ENCODE measurements around the gene CEACAM19. TPM values are rescaled to one million over a fixed set of nuclear protein-coding genes. Genes with fewer than 3 reads are reported as not detected.
A peak's percentile ranks its signal among the peaks of the same experiment; 100 is the strongest.

The CEACAM19 gene
- total and polyA plus RNA-seq, 9 of the 15 experiments (the other 6 are each of a cell fraction or from before 2014, with no cell fraction given), result 0.15 to 0.30 (median 0.23) TPM; not detected in 5

- 47% methylated on average over 12 of the region's 12 CpGs for WGBS (ENCODE audit: insufficient coverage, low coverage, missing lambda C conversion rate)
- FAIRE-seq, result no peak
- no TSS peak for BruUV-seq (replicated peaks)
- no peaks in the 10 kb centered on the region for H4K20me1 ChIP-seq (replicated peaks; ENCODE audit: control insufficient read depth, insufficient read depth, low read length)
- H3K36me3 ChIP-seq (ENCODE audit: control insufficient read depth, insufficient read depth, low read length), result no peaks in the 10 kb centered on the region
- no peaks in the 10 kb centered on the region for H3K27me3 ChIP-seq (ENCODE audit: control insufficient read depth in 2 of 2, insufficient read depth in 2 of 2, low read length in 2 of 2)
- no peak overlapping the region for H3K27ac ChIP-seq (ENCODE audit: extremely low read depth, low read depth, low read length)
- CTCF ChIA-PET (ENCODE audit: low intra/inter-chr PET ratio), result interaction anchor here (0.6 kb wide), 1 partner anchor 22 kb away, joined by 4 read pairs; no protein-coding TSS in a partner anchor
- TF ChIP-seq TEAD4 (IDR thresholded peaks at IDR 0.05; ENCODE audit: low read length) (no peak), TEAD4 (CRISPR knock-in tag; IDR thresholded peaks at IDR 0.05; ENCODE audit: borderline replicate concordance) (no peak), JUND (IDR thresholded peaks at IDR 0.05; ENCODE audit: borderline replicate concordance, low read depth, low read length) (0 out of 2 replicates have a peak, but pooled peaks have one; percentile 6), JUND (tag; IDR thresholded peaks at IDR 0.05; ENCODE audit: borderline replicate concordance, low read depth, low read length) (no peak), PRDM10 (IDR thresholded peaks at IDR 0.05; ENCODE audit: partially characterized antibody) (no peak)
- TF ChIP-seq, protein P1, sequence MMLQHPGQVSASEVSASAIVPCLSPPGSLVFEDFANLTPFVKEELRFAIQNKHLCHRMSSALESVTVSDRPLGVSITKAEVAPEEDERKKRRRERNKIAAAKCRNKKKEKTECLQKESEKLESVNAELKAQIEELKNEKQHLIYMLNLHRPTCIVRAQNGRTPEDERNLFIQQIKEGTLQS (IDR thresholded peaks at IDR 0.05), result 0 out of 2 replicates have a peak, but pooled peaks have one; percentile 25
- TF ChIP-seq, protein P1 (CRISPR knock-in tag; conservative IDR thresholded peaks at IDR 0.05), result no peak
- H3K9ac ChIP-seq (ENCODE audit: insufficient read depth in 1 of 2, low read depth in 2 of 2, low read length in 2 of 2), result peak overlapping the region in 1 of 2 experiments; percentile 43; a peak in 2 of 4 replicates
- no peak for ATAC-seq
- H3K4me3 ChIP-seq, result no peak overlapping the region
- peaks cover 0 to 20% of the 10 kb centered on the region in 2 experiments; a peak in 4 of 5 replicates for H3K4me1 ChIP-seq (replicated peaks in 1 of 2; ENCODE audit: control insufficient read depth in 2 of 2, insufficient read depth in 2 of 2, low read length in 2 of 2)
- no peak for DNase-seq (ENCODE audit: extremely low read depth in 1 of 4, low spot score in 3 of 4)
- in situ Hi-C loops (cut with MboI) (no loop called here), intact Hi-C loops (cut with micrococcal nuclease) (no loop called here)
- no peaks in the 10 kb centered on the region for H3K9me1 ChIP-seq (ENCODE audit: control insufficient read depth, insufficient read depth, low read length)
- no peak overlapping the region for H2AFZ ChIP-seq (ENCODE audit: low read depth, low read length)
- H3K4me2 ChIP-seq (ENCODE audit: insufficient read depth, low read length), result no peak overlapping the region
- no peaks in the 10 kb centered on the region for H3K79me2 ChIP-seq (ENCODE audit: control insufficient read depth, insufficient read depth, low read length)
- POLR2A ChIA-PET, result interaction anchor here (0.9 to 1.1 kb wide), 2 partner anchors 9 to 18 kb away, joined by 3 to 4 read pairs; no protein-coding TSS in a partner anchor
- no peaks in the 10 kb centered on the region for H3K9me3 ChIP-seq (replicated peaks; ENCODE audit: control insufficient read depth, insufficient read depth, low read depth, low read length)
These were observed 34.3 kb downstream of the CEACAM19 start for GRCh38 chr19:44705502-44706010.
